C4-2B (cell line): ENCODE data around the gene UGGT1.
"Not testable (repeated sequence)": the region's sequence is repeated elsewhere in the genome, so short reads cannot be mapped to it uniquely, and the experiment has no call there.

Experiments
- H3K27ac ChIP-seq: fragments of 450-650 bp; 2 replicates; pipeline ENCODE4 v1.5.1; 2017
- CTCF ChIP-seq: fragments of 450-650 bp; conservative IDR thresholded peaks from 2 replicates; pipeline ENCODE4 v1.5.1; 2017; ENCODE audit warnings: mild to moderate bottlenecking
- ZFX ChIP-seq: fragments of 450-650 bp; IDR thresholded peaks from 2 replicates; pipeline ENCODE4 v1.6.1; 2017

The UGGT1 gene

GRCh38 chr2:128199141-128199540 is 108.1 kb downstream of the UGGT1 start:
- TF ChIP-seq ZFX = no peak
- no peak for TF ChIP-seq CTCF
- H3K27ac ChIP-seq = no peak overlapping the region

DNA sequence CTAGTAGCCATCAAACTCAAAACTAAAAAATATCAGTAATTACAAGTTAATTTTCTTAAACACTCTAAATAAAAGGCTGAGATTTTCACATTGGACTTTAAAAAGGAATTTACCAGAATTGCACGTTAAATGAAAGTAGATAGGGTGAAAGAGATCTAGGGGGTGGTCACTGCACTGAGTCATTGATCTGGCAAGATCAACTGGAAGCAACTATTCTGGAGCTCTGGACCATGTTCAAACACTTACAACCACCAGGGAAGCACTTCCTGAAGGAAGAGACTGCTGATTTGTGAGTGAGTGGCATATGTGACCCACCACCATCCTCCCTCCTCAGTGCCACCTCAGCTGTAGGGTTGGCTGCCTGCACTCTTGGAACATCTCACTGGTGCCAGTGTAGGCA is 111.8 kb downstream of the UGGT1 start:
- H3K27ac ChIP-seq = no peak overlapping the region
- TF ChIP-seq ZFX (no peak), CTCF (no peak)

- H3K27ac ChIP-seq = no peak overlapping the region
These were observed 115.2 kb downstream of the UGGT1 start for GRCh38 chr2:128206245-128206644.

DNA sequence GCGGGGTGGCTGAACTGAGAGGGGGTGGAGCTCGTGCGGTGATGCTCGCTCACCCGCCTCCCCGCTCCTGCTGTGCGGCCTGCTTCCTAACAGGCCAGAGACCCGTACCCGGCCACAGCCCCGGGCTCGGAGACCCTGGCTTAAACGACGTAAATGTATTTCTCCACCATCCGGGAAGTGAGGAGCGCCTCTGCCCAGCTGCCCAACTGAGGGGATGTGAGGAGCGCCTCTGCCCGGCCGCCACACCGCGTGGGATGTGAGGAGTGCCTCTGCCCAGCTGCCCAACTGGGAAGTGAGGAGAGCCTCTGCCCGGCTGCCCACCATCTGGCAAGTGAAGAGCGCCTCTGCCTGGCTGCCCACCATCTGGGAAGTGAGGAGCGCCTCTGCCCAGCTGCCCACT is 117.0 kb downstream of the UGGT1 start:
- TF ChIP-seq ZFX (no peak), CTCF (no peak)
- H3K27ac ChIP-seq = no peak overlapping the region

More at GRCh38 chr2:128206245-128206644, 115.2 kb downstream of the UGGT1 start:
- no peak for TF ChIP-seq CTCF
- no peak for TF ChIP-seq ZFX

DNA sequence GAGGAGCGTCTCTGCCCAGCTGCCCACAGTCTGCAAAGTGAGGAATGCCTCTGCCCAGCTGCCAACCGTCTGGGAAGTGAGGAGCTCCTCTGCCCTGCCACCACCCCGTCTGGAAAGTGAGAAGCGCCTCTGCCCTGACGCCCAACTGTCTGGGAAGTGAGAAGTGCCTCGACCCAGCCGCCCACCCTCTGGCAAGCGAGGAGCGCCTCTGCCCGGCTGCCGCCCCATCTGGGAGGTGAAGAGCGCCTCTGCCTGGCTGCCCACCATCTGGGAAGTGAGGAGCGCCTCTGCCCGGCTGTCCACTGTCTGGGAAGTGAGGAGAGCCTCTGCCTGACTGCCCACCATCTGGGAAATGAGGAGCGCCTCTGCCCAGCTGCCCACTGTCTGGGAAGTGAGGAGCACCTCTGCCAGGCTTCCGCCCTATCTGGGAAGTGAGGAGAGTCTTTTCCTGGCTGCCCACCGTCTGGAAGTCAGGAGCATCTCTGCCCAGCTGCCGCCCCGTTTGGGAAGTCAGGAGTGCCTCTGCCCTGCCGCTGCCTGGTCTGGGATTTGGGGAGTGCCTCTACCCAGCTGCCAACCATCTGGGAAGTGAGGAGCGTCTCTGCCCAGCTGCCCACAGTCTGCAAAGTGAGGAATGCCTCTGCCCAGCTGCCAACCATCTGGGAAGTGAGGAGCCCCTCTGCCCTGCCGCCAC is 117.8 kb downstream of the UGGT1 start:
- not testable (repeated sequence) for H3K27ac ChIP-seq

DNA sequence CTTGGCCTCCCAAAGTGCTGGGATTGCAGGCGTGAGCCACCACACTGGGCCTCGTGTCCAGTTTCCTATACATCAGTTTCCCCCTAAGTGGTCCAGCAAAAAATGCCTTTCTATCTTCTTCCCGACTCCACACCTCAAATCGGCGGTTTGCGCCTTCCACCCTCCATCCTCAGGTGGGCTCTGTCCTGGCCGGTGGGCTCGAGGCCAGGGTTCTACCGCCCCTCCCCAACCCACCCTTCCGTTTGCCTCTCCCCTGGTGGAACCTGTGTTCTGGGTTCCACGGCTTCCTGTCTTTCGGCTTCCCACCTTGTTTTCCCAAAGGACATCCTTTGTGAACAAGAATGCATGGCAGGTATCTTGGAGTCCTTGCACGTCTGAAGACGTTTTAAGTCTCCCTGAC is 123.3 kb downstream of the UGGT1 start:
- no peak overlapping the region for H3K27ac ChIP-seq
- TF ChIP-seq CTCF = no peak
- no peak for TF ChIP-seq ZFX

DNA sequence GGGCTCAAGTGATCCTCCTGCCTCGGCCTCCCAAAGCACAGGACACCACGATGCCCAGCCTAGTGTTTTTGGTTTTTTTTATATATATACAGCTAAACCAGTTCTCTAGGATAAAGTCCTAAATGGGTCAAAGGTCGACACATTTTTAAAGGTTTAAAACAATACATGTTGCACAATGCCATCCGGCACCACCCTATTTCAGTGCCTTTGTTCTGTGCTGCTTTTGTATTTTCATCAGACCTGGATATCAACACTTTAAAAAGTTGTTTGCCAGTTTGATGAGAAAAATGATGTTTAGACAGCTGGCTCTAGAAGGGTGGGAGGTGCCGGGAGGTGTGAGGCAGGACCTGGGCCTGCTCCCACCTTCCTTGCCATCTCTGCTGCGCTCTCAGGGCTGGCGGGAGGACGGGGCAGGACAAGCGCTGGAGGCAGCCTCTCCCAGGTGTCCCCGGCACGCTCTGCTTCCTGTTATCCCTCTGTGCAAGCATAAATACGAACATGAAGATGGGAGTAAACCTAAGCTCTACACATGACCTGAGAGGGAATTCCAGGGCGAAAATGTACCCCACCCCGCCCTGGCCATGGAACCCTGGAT is 124.0 kb downstream of the UGGT1 start:
- H3K27ac ChIP-seq = no peak overlapping the region
- TF ChIP-seq ZFX (no peak), CTCF (no peak)
